Small intestine (tissue), 7 donors: Measurements from ENCODE around the gene KLHL29. TPM values are rescaled to one million over a fixed set of nuclear protein-coding genes. Genes with fewer than 3 reads are reported as not detected.

Source experiments
- DNase-seq, 2 donors: peaks; one replicate each; pipeline versions ENCODE4 v3.0.0 to v3.0.0-alpha.2; 2013
- FAIRE-seq: peaks from 2 replicates; lab custom pipeline; 2012; peaks lifted over from hg19 to GRCh38; lab: Jason Lieb, UNC
- H3K27ac ChIP-seq, 3 donors: one replicate each; pipeline ENCODE4 v1.5.1; 2013; ENCODE audit warnings: low read length in 2 of 3, mild to moderate bottlenecking in 2 of 3, control low read depth in 1 of 3, inconsistent platforms in 1 of 3, low read depth in 1 of 3, moderate library complexity in 1 of 3
- H3K27me3 ChIP-seq, 3 donors: one replicate each; pipeline ENCODE4 v1.6.1; 2013; ENCODE audit warnings: low read length in 3 of 3, inconsistent platforms in 1 of 3; ENCODE audit not compliant: control insufficient read depth in 3 of 3, insufficient read depth in 3 of 3
- H3K36me3 ChIP-seq, 3 donors: one replicate each; pipeline ENCODE4 v1.6.1; 2013; ENCODE audit warnings: low read length in 3 of 3, inconsistent platforms in 1 of 3, low read depth in 1 of 3, mild to moderate bottlenecking in 1 of 3, moderate library complexity in 1 of 3; ENCODE audit not compliant: control insufficient read depth in 3 of 3, insufficient read depth in 2 of 3
- H3K4me1 ChIP-seq, 3 donors: one replicate each; pipeline ENCODE4 v1.6.1; 2013; ENCODE audit warnings: low read length in 2 of 3, inconsistent platforms in 1 of 3, low read depth in 1 of 3, mild to moderate bottlenecking in 1 of 3, moderate library complexity in 1 of 3; ENCODE audit not compliant: control insufficient read depth in 3 of 3, insufficient read depth in 2 of 3
- H3K4me3 ChIP-seq, 3 donors: one replicate each; pipeline ENCODE4 v1.5.1; 2013; ENCODE audit warnings: low read length in 3 of 3, control low read depth in 1 of 3, inconsistent platforms in 1 of 3, low read depth in 1 of 3, mild to moderate bottlenecking in 1 of 3, moderate library complexity in 1 of 3
- H3K9me3 ChIP-seq, 2 donors: one replicate each; pipeline ENCODE4 v1.6.1; 2013; ENCODE audit warnings: low read depth in 1 of 2, low read length in 1 of 2; ENCODE audit not compliant: control insufficient read depth in 2 of 2, insufficient read depth in 1 of 2
- WGBS, 3 donors: extraction: QIAGEN DNeasy Blood & Tissue Kit; methylation state at CpG; one replicate each; pipeline ENCODE4 v1.1.7; 2013; 5-methylcytosine and 5-hydroxymethylcytosine counted together
- polyA plus RNA-seq, 4 donors: library from polyadenylated mRNA; stranded (reverse) in 3 of 4; unstranded in 1 of 4; fragments of 200-250 nt in 3 of 4; fragments of 120-200 nt in 1 of 4; gene quantifications; one replicate each; pipeline versions ENCODE4 v1.2.1 to v1.2.3, GENCODE V29; 2013
- donor health status: healthy with polysubstance abuse.
- donor health status: control.
- donor health status: control.
- donor health status: Bipolar disorder and iron deficiency.
- donor health status: healthy.

KLHL29 gene
- polyA plus RNA-seq, 4 donors, result 0.22 to 2.7 (median 1.4) TPM

- 80 to 81% (median 81%) methylated on average over 13 of the region's 13 CpGs for WGBS, 3 donors
- FAIRE-seq (no peak), DNase-seq (no peak)
- H3K36me3 ChIP-seq, result peaks cover 0 to 2% (median 0%) of the 10 kb centered on the region in 3 donors
- no peaks in the 10 kb centered on the region for H3K9me3 ChIP-seq
- no peak overlapping the region for H3K4me3 ChIP-seq
- no peaks in the 10 kb centered on the region for H3K4me1 ChIP-seq
- no peak overlapping the region for H3K27ac ChIP-seq
- H3K27me3 ChIP-seq, result no peaks in the 10 kb centered on the region
Observed at GRCh38 chr2:23585273-23586170, 200.5 kb downstream of the KLHL29 start.

GRCh38 chr2:23586741-23587306, 201.8 kb downstream of the KLHL29 start:
- Histone ChIP-seq H3K4me3 (no peak overlapping the region), H3K36me3 (peaks cover 0 to 2% (median 0%) of the 10 kb centered on the region in 3 donors), H3K4me1 (no peaks in the 10 kb centered on the region), H3K9me3 (no peaks in the 10 kb centered on the region), H3K27ac (no peak overlapping the region), H3K27me3 (no peaks in the 10 kb centered on the region)
- DNase-seq (no peak), FAIRE-seq (no peak)
- 86 to 87% (median 87%) methylated on average over 15 of the region's 15 CpGs for whole genome bisulfite sequencing, 3 donors

GRCh38 chr2:23587341-23587880, 202.4 kb downstream of the KLHL29 start:
- H3K4me3 ChIP-seq, result no peak overlapping the region
- no peaks in the 10 kb centered on the region for H3K9me3 ChIP-seq
- no peaks in the 10 kb centered on the region for H3K27me3 ChIP-seq
- no peak for DNase-seq
- peaks cover 0 to 2% (median 0%) of the 10 kb centered on the region in 3 donors for H3K36me3 ChIP-seq
- no peaks in the 10 kb centered on the region for H3K4me1 ChIP-seq
- no peak overlapping the region for H3K27ac ChIP-seq
- FAIRE-seq, result no peak
- 66 to 87% (median 73%) methylated on average over 13 of the region's 13 CpGs for WGBS, 3 donors

- Histone ChIP-seq H3K4me1 (no peaks in the 10 kb centered on the region), H3K9me3 (no peaks in the 10 kb centered on the region), H3K27ac (no peak overlapping the region), H3K27me3 (no peaks in the 10 kb centered on the region), H3K36me3 (peaks cover 0 to under 1% (median 0%) of the 10 kb centered on the region in 3 donors), H3K4me3 (no peak overlapping the region)
- FAIRE-seq (no peak), DNase-seq (no peak)
- 82 to 86% (median 85%) methylated on average over 4 of the region's 4 CpGs for WGBS, 3 donors
Observed at GRCh38 chr2:23588106-23588505, 203.1 kb downstream of the KLHL29 start.

- no peaks in the 10 kb centered on the region for H3K4me1 ChIP-seq
- no peak for FAIRE-seq
- H3K4me3 ChIP-seq, result no peak overlapping the region
- 83 to 85% (median 84%) methylated on average over 18 of the region's 18 CpGs for WGBS, 3 donors
- H3K9me3 ChIP-seq, result no peaks in the 10 kb centered on the region
- H3K36me3 ChIP-seq, result no peaks in the 10 kb centered on the region
- DNase-seq, result no peak
- H3K27ac ChIP-seq, result no peak overlapping the region
- H3K27me3 ChIP-seq, result no peaks in the 10 kb centered on the region
Observed at GRCh38 chr2:23588508-23589201, 203.7 kb downstream of the KLHL29 start.

- H3K27me3 ChIP-seq, result peaks cover 0 to 3% (median 0%) of the 10 kb centered on the region in 3 donors
- WGBS, 3 donors, result 80 to 85% (median 82%) methylated on average over 8 to 9 of the region's 9 CpGs
- no peak overlapping the region for H3K4me3 ChIP-seq
- no peak for DNase-seq
- H3K36me3 ChIP-seq, result no peaks in the 10 kb centered on the region
- no peaks in the 10 kb centered on the region for H3K4me1 ChIP-seq
- no peaks in the 10 kb centered on the region for H3K9me3 ChIP-seq
- FAIRE-seq, result no peak
- H3K27ac ChIP-seq, result no peak overlapping the region
Observed at GRCh38 chr2:23589220-23589647, 204.3 kb downstream of the KLHL29 start.

GRCh38 chr2:23589739-23590138, 204.8 kb downstream of the KLHL29 start:
- 51 to 76% (median 60%) methylated on average over 2 of the region's 2 CpGs for WGBS, 3 donors
- DNase-seq, result no peak
- Histone ChIP-seq H3K4me1 (no peaks in the 10 kb centered on the region), H3K4me3 (no peak overlapping the region), H3K27me3 (peaks cover 0 to 6% (median 0%) of the 10 kb centered on the region in 3 donors), H3K27ac (no peak overlapping the region), H3K36me3 (no peaks in the 10 kb centered on the region), H3K9me3 (no peaks in the 10 kb centered on the region)
- FAIRE-seq, result no peak

- FAIRE-seq, result no peak
- Histone ChIP-seq H3K4me1 (no peaks in the 10 kb centered on the region), H3K36me3 (no peaks in the 10 kb centered on the region), H3K27me3 (peaks cover 0 to 8% (median 0%) of the 10 kb centered on the region in 3 donors), H3K4me3 (no peak overlapping the region), H3K27ac (no peak overlapping the region), H3K9me3 (no peaks in the 10 kb centered on the region)
- DNase-seq, result no peak
- WGBS, 3 donors, result 82 to 87% (median 85%) methylated on average over 14 of the region's 14 CpGs
Observed at GRCh38 chr2:23590241-23590869, 205.4 kb downstream of the KLHL29 start.
